DMS79 (cell line): Measurements from ENCODE around the gene ATXN7.

Experiments used
- DNase-seq: peaks from one replicate; lab custom pipeline; 2025; lab: John Stamatoyannopoulos, UW

Gene ATXN7

DNA sequence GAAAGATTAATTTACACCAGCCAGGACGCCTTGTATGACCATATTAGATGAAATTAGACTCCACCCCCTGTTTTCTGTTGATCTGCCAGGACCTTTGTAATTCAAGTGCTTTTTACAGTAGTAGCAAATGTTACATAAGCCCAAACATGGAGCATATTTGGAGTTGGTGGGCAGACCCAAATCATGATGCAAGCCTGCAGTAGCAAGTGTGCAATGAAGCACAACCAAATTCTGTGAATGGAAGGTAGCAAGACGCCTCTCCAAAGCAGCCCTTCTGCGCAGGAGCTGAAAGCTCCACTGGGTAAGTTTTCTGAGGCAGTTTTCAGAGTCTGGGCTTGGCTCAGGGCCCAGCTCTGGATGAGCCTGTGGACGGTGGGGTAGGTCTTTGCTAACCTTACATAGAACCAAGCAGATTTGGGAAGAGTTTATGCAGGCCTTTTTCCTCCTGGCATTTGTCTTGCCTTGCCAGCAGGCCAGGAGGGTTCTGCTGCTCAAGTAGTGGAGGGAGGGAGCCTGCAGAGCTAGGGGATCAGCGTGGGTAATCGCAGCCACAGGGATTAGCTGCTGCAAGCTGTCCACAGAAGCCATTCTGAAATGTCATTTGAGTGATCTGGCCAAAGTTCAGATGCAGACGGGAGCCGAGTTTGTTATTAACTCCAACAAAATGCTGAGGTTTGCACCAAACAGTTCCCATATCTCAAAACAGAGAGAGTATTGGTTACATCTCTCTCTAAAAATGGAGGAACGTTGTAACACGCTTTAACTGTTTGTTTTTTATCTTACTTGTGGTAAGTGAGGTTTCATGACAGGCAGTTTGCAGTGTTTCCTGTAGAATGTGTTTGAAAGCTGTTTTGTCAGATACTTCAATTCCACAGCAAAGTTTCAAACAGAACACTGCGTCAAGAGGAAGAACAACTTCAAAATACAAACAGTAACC, 104.3 kb downstream of the ATXN7 start:
- peak; percentile 36 for DNase-seq

DNA sequence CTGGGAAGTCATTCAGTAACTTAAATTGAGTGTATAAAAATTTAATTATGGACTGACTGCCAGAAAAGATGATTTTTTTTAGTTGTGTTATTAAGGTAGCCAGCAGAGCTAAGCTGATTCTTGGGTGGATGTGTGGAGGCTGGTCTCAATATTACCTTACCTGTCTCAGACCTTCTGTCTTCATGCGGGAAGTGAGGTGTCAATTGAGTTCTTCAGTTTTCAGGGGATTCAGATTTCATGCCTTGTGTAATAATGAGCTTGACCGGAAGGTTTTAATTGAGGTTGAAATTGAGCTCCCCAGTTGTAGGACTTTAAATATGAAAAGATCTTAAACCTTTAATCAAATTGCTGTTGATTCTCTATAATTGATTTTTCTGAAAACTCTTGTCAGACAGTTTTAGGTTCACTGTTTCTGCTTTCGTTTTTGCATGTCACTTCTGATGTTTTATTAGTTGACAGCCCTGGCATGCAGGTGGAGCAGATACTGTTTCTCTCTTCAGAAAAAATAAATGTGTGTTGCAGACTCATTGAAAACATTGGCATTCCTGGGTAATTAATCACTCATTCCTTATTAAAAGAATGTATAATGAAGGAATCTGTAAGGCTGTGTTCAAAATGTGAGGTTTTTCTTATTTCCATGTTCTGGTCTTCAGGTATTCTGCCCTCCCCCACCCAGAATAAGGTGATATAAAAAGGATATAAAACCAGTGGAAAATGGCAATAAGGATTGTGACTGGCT, 105.1 kb downstream of the ATXN7 start:
- DNase-seq, result no peak

DNA sequence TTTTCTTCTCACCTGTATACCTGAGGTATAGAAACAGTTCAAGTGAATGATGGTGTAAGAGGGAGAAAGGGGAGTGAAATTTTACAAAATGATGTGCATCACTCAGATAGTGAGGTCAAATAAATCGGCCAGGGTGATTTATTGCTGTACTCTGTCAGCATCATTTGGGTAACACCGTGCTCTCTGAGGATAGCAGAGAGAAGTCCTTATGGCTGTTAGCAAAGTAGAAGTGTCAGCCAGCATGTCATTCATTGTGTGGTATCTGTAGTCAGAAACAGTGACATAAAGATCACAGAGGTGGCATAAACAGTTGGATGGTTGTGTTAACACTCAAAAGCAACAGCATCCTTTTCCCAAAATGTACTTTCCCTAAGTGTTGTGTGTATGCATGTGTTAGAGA, 106.2 kb downstream of the ATXN7 start:
- DNase-seq, result no peak

DNA sequence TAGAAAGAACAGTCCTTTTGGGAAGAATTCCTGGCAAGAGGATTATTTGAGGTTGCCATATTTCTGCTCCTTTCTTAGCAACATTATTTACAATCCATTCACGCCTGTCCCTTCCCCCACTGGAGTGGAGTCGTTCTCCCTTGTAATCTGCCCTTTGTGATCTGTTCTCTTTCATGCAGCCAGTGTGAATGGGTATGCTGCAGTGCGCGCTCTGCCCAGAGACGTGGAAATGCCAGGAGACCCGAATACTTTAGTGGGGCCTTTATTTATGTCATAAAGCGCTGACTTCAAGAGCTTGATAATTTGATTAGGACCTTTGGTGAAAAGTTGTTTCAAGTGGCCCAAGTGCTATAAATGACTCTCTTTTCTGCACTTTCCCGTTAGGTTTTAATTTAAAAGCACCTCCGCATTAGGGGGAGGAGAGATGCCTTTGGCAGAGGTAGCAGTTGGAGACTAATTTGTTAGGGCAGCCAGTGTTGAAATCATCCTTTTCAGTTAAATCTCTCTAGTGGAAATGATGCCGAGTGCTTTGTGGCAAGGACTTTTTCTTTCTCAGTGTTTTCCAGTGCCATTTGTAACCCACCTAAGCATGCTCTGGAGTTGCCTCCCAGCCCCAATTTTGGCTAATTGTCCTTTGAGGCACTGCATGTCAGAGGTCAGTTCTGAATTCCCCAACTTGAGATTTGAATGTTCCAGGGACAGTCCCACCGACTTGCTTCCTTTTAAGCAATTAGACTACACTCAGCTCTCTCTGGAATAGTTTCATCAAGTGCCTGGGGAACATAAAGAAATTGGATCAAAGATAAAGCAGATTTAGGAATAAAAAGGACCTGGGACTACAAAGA, 107.2 kb downstream of the ATXN7 start:
- no peak for DNase-seq

DNA sequence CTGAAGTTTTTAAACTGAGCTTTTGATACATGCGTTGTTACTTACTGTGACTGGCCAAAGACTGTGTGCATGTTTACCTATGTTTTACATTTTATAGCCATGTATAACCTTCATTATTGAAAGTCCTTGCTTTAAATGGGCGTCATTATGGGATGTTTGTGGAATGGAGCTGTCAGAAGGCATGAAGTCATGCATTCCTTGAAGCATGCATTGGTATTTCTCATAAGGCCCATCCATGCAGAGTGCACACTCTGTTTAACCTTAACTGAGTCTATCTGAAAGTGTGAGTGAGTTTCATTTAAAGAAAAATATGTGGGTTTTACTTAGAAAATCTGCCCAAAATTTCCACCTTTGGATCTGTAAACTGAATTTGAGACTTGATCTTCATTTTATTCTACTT, 108.5 kb downstream of the ATXN7 start:
- DNase-seq, result no peak

DNA sequence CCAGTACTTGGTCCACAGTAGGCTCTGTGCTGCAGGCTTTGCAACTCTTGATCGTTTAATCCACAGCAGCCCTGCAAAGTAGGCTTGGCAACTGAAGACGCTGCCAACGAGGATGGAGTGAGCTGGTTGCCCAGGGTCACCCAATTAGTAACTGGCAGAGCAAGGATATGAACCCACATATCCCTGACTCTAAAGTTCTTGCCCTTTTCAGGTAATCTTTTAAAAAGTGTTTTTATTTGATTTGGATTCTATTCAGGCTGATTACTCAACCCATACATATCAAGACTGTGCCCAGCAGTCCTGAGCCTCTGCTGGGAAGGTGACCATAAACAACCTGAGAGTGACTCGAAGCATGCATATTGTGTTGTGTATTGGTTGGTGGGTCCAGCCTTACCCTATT, 109.3 kb downstream of the ATXN7 start:
- DNase-seq, result no peak

DNA sequence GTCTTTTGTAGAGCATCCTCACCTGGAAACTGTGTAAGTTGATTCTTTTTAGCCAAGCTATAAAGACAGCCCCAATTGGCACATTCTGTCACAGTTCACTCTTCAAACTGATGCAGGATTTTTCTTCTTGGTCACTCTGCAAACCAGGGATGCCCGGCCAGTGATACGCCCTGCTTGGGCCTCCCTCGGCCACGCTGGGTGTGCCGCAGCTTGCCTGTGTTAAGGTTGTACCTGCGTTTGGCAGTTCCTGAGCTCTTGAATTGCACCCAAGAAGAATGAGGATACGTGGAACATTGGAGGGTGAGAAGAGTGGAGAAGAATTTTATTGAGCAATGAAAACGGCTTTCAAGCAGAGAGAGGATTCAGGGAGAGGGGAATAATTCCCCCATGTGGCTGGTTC, 109.7 kb downstream of the ATXN7 start:
- DNase-seq, result no peak

DNA sequence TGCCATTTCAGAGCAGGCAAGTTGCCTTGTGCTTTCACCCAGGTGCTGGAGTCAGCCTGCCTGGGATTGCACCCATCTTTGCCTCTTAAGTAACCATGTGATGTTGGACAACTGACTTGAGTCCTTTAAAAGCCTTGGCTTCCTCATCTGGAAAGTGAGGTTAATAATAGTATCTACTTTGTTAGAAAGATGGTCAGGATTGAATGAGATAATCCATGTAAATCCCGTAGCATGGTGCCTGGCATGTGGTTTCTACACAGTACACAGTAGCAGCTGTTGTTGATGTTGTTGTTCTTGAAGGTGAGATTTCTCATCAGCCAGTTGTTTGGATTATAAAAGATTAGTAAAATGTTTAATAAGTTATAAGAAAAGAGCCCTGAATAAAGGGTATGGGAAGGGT, 110.8 kb downstream of the ATXN7 start:
- no peak for DNase-seq

DNA sequence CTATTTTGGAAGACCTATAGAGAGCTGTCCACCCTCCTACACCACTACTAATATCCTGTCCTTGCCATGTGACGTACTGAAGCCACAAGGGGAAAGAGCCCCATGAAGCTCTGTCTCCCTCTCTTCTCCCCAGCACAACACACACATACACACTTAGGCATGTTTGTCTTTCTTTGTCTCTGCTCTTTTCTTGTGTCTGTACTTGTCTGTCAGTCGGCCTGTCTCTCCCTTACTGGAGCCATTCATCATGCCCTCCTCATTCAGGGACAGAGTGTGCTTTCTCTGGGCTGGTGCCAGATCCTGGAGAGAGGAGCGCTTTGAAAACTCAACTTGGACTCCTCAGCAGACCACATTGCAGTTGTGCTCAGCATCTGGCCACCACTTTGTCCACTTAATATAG, 112.1 kb downstream of the ATXN7 start:
- no peak for DNase-seq

DNA sequence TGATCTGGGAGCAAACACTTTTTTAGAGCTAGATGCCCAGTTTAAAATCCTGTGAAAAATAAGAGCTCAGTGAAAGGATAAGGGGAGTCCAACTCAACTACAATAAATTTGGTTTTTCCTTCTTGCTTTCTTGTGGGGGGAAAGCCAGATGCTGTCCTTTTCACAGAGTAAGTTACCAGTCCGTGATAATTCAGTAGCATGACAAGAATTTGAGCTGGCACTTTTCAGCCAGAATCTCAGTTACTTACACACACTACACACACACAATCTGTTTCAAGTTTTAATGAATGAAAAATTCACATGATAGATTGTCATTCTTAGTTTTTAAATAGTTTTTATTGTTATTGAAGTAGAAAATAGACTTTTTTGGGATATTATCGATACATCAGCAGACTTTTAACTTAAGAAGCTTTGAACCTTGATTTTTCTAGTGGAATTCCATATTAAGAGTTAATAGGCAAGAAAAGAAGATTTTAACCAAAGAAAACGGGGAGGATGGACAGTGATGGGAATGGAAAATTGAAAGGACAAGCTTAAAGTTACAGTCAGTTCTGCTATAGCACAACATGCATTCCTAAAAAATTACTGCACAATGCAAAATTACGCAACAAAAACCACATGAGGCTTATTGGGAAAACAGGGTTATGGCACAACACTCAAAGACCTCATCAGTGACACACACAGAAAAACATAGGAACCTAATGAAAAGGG, 112.6 kb downstream of the ATXN7 start:
- no peak for DNase-seq

DNA sequence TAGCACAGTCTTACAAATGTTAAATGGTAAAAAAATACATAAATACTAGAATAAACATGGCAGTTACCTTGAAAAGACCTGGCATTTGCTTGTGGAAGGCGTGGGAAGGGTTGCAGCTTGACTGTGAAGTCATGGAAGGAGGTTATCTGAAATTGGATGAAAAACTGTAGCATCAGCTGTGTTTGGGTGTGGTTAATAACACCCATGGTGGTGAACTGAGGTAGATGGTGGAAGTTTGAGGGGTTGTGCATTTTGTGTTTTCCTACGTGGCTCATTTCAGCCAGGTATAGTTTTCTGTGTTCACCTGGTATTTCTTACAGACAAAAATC, 113.2 kb downstream of the ATXN7 start:
- no peak for DNase-seq

DNA sequence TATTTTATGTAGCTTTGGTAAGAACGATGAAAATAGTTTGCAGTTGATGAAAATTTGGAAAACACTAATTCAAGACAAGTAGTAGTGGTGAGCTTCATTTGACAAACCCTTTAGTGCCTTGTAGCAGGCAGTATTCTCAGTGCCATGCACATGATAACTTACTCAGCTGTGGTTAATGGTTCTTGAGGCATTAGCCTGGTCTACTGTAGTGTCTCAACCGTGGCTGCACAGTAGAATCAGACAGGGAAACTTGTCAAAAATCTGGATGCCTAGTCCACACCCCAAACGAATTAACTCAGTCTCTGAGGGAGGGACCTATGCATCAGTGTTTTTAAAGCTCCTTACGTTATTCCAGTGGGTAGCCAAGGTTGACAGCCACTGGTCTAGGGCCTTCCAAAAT, 114.2 kb downstream of the ATXN7 start:
- no peak for DNase-seq

DNA sequence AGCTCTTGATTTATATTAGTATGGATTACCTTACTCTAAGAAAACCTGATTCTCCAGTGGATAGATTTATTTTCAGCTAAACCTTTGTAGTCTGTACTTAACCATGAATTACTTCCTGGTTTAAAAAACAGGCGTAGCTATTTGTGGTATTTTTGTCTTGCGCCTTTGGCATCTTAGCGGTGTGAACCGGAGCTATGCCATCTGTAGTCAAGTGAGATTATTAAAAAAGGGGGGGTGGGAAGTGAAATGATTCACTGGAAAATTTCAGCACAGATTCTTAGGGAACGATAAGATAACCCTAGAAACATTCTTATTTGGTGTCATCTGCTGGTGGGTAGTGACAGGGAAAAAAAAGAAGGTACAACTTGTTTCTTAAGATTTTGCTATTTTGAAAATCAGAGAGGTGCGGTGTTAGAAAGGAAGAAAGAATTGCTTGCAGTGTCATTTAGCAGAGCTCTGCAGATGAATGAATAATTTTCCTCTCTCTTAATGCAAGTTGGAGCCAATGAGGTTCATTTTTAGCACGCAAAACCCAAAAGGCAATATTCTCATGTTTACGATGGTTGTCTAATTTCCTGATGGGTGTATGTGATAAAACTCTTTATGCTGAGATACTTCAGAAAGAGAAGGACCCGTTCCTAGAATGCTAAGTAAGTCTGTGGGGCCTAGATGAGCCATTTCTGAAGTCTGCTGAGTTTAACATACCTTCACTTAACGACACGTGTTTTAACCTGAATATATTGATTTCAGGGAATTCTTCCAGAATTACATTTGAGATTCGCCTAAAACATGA, 115.6 kb downstream of the ATXN7 start:
- no peak for DNase-seq

DNA sequence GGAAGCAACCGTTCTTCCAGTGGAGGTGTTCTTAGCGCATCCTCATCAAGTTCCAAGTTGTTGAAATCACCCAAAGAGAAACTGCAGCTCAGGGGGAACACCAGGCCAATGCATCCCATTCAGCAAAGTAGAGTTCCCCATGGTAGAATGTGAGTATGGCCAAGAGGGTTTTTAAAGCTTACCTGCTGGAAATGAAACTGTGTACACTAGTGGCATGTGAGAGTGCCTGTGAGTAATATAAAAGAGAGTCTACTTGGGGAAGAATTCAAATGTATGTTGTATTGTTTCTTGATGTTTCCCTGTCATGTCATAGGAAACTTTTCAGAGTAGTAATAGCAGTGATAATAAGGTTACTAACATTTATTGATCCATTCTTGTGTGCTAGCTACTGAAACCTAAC, 116.4 kb downstream of the ATXN7 start:
- no peak for DNase-seq

DNA sequence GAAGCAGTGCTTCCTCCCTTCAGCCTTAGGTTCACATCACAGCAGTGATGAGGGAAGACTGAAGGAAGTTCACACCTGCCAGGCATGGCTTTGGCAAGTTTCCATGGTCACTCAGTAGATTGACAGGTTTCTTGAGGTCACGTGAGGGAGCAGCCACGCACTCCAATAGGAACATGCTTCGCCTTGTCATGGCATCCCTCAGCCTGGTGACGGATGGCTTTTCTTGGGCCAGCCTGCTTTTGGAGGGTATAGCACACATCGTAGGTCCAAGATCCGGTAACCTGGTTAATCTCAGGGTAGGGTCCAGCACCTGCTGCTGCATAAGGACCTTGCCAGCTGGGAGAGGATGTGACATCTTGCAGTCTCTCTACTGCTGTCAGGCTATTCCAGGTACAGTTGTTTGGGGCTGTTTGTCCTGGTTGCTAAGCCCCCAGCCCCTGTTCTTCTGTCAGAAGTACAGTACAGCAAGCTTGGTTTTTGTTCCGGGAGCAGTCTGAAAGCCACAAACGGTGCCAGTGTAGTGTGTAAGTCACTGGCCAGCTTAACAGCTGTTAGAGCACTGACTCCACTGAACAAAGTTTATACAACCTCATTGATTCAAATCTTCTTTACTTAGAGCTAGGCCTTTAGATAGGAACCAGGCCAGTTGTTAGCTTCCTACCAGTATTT, 117.3 kb downstream of the ATXN7 start:
- no peak for DNase-seq

DNA sequence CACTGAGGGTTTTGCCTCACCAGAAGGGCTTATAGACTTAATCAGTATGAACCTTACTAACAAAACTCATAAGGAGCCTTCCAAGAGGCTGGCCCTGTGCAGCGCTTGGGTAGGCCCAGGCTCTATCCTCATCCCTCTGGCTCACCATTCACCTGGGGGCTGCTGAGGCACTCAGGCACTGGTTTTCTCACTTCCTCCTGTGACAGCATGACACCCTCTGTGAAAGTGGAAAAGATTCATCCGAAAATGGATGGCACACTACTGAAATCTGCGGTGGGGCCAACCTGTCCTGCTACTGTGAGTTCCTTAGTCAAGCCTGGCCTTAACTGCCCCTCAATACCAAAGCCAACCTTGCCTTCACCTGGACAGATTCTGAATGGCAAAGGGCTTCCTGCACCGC, 118.3 kb downstream of the ATXN7 start:
- no peak for DNase-seq

DNA sequence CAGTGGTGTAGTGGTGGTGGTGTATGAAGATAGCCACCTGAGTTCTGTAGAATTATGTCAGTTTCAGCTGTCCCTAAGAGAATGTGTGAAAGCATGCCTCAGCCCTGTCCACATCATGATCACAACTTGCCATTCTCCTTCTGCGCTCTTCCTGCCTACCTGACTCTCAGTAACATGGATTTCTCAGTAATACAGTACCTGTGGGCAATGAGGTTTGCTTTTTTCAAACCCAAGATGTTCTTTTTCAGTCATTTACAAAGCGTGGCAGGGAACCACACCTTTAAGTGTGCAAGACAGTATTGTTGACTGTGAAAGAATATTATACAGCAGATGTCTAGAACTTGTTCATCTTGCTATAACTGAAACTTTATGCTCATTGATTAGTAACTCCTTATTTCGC, 120.7 kb downstream of the ATXN7 start:
- no peak for DNase-seq

DNA sequence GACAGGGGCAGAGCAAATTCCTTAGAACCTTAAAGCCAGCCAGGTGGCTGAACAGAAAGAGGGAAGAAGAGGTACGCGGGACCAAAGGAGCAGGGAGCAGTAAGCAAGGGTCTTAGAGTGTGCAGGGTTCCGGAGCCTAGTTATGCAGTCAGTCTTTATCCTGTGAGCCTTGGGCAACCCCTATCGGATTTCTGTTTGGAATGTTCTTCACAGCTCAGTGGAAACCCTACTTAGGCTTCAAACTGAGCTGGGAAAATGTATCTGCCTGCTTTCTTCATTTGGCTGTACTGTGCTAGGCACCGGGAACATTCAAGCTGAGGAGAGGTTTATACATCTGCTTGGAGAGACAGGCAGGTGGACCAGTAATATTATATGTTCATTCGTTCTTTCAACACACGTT, 122.5 kb downstream of the ATXN7 start:
- DNase-seq, result no peak

DNA sequence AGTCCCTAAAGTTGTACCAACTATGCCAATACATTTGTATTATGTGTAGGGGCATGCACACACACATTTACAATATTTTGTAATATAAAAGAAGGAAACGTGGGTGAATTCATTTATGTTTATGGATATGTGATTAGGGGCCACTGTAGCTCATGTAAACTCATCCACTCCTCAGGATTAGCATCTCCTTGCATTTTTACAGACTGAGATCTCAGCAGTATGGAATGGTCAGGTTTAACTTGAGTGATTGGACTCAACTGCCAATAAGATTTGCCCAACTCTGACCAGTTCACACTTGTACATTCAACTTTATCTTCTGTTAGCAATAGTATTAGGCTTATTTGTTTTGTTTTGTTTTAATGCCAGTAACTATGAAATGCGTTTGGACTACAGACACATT, 123.2 kb downstream of the ATXN7 start:
- DNase-seq, result no peak

DNA sequence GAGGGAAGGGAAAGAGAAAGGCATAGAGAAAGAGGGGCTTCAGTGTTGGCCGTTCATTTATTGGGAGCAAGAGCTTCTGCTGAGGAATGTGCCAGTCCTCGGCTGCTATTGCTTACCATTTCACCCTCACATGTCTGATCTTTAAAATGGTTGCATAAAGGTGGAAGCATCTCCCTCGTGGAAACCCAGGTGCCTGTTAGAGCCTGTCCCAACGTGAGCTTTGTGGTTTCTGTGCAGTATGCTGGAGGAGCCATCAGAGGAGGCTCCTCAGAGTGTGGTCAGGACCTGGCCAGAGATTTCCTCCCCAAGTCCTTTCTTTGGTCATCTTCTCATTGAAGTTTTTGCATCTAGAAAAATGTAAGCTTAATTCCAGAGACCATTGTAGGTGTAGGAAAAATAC, 125.3 kb downstream of the ATXN7 start:
- no peak for DNase-seq

DNA sequence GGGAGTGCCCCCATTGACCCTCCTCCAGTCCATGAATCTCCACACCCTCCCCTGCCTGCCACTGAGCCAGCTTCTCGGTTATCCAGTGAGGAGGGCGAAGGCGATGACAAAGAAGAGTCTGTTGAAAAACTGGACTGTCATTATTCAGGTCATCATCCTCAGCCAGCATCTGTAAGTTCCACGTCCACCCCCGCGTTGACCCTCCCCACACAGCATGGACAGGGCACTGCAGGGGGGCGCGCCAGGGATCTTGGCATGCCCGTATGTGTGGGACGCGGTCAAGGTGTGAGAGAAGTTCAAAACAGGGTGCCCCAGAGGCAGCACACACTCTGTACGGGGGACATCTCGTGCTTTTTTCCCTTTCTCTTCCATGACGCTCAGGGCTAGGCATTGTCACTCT, 126.5 kb downstream of the ATXN7 start:
- no peak for DNase-seq
